BJ (cell line): ENCODE measurements around the gene ATP10A. TPM values are rescaled to one million over a fixed set of nuclear protein-coding genes. Genes with fewer than 3 reads are reported as not detected.
"Not testable (repeated sequence)": the region's sequence is repeated elsewhere in the genome, so short reads cannot be mapped to it uniquely, and the experiment has no call there.

Source experiments
- CTCF ChIA-PET: fragments of 350-600 bp; formaldehyde crosslinking; extraction: SDS; loops from one replicate; lab custom pipeline; 2021; ENCODE audit warnings: antibody characterized with exemption, inconsistent platforms; lab: Yijun Ruan, JAX
- POLR2A ChIA-PET: fragments of 300-600 bp; sonication (Branson Sonifier 250); formaldehyde crosslinking; extraction: SDS; loops from one replicate; lab custom pipeline; 2021; ENCODE audit warnings: antibody characterized with exemption; lab: Charles Lee
- DNase-seq: peaks from one replicate; pipeline ENCODE4 v3.0.0-alpha.2; 2011; ENCODE audit warnings: low read depth
- H3K27me3 ChIP-seq: 2 replicates; pipeline ENCODE4 v1.6.0; 2011; ENCODE audit warnings: low read length; ENCODE audit not compliant: control insufficient read depth, insufficient read depth
- H3K36me3 ChIP-seq: 2 replicates; pipeline ENCODE4 v1.5.1; 2011; ENCODE audit warnings: low read length; ENCODE audit not compliant: control insufficient read depth, insufficient read depth
- H3K4me3 ChIP-seq: 2 replicates; pipeline ENCODE4 v1.5.1; 2011; ENCODE audit warnings: low read depth, mild to moderate bottlenecking, control low read depth, low read length
- polyA plus RNA-seq: library from polyadenylated mRNA; depleted of rRNA; stranded (reverse); fragments of >200 nt; gene quantifications from 2 replicates; pipeline ENCODE4 v1.2.3, GENCODE V29; 2011
- TF ChIP-seq, protein P1 (sequence below): IDR thresholded peaks from 2 replicates; pipeline ENCODE4 v1.5.1; 2011; ENCODE audit warnings: low read depth, mild to moderate bottlenecking, control low read depth, inconsistent platforms, low read length, moderate library complexity; ENCODE audit not compliant: insufficient read depth

ATP10A gene
- polyA plus RNA-seq, 1 experiment = 28.0 TPM

DNA sequence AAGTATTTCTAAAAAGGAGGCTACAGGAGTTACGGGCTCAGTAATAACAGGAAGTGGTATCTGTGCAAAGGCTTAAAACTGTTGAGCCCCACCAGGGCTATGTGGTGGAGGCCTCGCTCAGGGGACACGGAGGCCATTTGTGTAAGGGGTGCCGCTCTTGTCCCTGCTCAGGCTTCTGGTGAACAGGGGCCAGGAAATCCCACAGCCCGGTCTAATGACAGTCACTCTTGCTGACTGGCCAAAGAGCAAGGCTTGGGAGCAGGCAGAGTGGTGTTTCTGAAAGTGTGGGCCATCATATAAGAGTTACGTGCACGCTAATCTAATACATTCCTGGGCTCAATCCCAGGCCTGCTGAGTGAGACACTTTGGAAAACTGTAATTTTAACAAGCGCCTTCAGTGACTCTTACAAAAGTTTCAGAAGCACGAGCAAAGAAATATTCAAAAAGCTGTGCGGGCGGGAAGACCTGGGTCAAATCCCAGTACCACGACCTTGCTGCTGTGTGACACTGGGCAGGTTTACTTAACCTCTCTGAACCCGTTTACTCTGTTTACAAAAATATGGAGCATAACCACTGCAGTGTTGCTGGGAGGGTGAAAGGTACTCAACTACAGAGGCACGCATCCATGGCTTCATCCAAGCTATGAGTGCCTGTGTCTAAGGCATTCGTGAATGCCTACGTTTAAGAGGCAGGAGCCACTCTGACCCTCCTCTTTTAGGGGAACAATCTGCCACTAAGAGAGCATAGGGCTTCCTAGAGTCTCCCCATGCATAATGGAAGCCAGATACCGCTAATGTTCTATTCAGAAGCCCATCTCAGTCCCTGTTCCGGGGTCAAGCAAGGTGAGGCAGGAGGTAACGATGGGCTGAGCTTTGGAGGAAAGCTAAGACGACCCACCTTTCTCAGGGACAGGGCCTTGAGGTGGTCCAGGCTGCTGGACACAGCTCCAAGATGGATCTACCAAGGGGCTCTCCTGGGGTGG, 2.0 kb downstream of the ATP10A start:
- ChIA-PET POLR2A (no interaction called here), CTCF (interaction anchor here (0.9 to 4.6 kb wide), 3 partner anchors 63 to 78 kb away, joined by 4 to 19 read pairs (median 6); no protein-coding TSS in a partner anchor)
- TF ChIP-seq, protein P1, sequence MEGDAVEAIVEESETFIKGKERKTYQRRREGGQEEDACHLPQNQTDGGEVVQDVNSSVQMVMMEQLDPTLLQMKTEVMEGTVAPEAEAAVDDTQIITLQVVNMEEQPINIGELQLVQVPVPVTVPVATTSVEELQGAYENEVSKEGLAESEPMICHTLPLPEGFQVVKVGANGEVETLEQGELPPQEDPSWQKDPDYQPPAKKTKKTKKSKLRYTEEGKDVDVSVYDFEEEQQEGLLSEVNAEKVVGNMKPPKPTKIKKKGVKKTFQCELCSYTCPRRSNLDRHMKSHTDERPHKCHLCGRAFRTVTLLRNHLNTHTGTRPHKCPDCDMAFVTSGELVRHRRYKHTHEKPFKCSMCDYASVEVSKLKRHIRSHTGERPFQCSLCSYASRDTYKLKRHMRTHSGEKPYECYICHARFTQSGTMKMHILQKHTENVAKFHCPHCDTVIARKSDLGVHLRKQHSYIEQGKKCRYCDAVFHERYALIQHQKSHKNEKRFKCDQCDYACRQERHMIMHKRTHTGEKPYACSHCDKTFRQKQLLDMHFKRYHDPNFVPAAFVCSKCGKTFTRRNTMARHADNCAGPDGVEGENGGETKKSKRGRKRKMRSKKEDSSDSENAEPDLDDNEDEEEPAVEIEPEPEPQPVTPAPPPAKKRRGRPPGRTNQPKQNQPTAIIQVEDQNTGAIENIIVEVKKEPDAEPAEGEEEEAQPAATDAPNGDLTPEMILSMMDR = no peak
- peak overlapping the region; percentile 71 for H3K4me3 ChIP-seq
- peaks cover 2% of the 10 kb centered on the region; the same call in 1 of the 2 replicates for H3K36me3 ChIP-seq
- H3K27me3 ChIP-seq = no peaks in the 10 kb centered on the region
- no peak for DNase-seq

DNA sequence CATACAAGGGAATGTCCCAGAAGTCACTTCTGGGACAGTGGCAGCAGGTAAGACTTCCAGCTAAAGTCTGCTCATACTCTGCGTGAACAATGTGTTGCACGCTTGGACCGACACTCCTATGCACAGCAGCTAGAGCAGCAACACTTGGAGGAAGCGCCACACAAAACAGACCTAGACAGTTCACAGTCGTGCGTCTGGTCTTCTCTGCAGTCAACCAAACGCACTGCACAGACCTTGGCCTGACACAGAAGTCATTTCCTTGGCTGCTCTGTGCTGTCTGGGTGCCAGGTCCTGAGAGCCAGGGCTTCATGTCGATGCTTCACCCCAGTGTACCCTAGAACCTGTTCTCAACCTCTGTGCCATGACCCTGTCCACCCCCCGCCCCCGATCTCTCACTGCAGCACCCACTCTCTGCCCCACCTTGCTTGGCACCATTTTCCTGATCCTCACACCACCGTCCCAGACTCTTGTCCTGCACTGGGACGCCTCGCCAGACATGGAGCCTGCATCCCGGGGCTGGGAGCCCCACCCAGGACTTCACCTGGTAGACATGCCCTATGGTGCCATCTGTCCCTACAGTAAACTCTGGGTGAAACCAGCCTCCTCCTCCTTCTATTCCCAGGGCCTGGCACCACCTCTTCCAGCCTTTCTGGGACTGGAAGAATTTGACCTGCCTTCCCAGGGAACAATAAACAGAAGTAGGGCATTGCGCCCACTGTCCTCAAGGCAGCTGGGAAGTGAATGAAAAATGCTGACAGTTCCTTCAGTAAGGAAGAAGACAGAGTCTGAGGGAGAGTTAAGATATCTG, 3.1 kb downstream of the ATP10A start:
- ChIA-PET POLR2A (no interaction called here), CTCF (interaction anchor here (0.5 to 1.2 kb wide), 3 partner anchors 74 to 351 kb away, joined by 3 to 4 read pairs (median 3); no protein-coding TSS in a partner anchor)
- Histone ChIP-seq H3K4me3 (no peak overlapping the region), H3K27me3 (no peaks in the 10 kb centered on the region), H3K36me3 (peaks cover 2% of the 10 kb centered on the region; the same call in 1 of the 2 replicates)
- TF ChIP-seq, protein P1 = no peak
- no peak for DNase-seq

DNA sequence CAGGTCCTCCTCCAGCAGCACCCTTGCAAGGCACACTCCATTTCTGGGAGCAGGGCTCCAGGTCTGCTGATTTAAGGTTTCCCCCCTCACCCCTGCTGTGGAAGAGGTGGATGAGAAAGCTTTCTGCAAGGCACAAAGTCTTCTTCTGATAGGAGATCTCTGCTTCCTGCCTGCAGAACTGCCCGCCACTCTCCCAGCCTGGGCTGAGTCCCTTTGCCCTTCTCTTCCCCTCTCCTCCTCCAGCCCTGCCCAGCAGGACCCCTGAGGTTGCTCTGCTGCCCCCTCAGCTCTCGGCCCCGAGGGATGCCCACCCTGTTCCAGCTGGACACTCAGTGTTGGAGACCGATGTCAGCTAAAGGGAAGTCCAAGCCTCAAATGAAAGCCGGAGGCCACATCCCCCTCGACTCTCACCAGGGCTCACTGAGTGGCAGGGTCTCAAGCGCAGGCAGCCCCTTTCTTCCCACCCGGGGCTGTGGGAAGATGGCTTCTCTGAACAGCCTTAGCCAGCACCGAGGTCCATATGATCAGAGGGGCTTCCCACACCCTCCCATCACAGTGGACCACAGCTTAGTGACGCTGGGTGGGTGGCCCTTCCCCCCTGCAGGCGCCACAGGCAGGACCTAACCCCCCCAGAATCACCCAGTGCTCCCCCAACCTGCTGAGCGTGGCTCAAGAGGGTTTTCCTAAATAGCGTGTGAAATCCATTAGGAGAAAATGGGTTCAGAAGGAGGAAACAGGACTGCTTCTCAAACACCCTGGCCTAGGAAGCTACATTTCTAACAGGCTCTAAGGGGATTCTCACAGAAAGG, 4.0 kb downstream of the ATP10A start:
- no peak overlapping the region for H3K4me3 ChIP-seq
- no peaks in the 10 kb centered on the region for H3K27me3 ChIP-seq
- POLR2A ChIA-PET = interaction anchor here (0.5 kb wide), 1 partner anchor 65 kb away, joined by 4 read pairs; no protein-coding TSS in a partner anchor
- DNase-seq = no peak
- TF ChIP-seq, protein P1 = no peak
- peaks cover 2% of the 10 kb centered on the region; the same call in 1 of the 2 replicates for H3K36me3 ChIP-seq
- CTCF ChIA-PET = interaction anchor here (0.5 to 1.2 kb wide), 4 partner anchors 39 to 350 kb away, joined by 3 to 4 read pairs (median 3); no protein-coding TSS in a partner anchor

DNA sequence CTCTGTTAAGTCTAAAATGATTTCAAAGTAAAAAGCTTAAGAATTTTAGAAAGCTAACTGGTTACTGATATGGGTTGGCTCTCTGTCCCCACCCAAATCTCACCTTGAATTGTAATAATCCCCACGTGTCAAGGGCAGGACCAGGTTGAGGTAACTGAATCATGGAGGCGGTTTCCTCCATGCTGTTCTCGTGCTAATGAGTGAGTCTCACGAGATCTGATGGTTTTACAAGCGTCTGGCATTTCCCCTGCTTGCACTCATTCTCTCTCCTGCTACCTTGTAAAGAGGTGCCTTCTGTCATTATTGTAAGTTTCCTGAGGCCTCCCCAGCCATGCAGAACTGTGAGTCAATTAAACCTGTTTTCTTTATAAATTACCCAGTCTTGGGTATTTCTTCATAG, 7.1 kb downstream of the ATP10A start:
- DNase-seq, POLR2A ChIA-PET, CTCF ChIA-PET, H3K36me3 ChIP-seq, H3K4me3 ChIP-seq, H3K27me3 ChIP-seq: not testable (repeated sequence)
